ENCODE measurements around the gene EMC10.

GRCh38 chr19:50488389-50489194, 12.3 kb downstream of the EMC10 start:
- TF ChIP-seq, protein P1, sequence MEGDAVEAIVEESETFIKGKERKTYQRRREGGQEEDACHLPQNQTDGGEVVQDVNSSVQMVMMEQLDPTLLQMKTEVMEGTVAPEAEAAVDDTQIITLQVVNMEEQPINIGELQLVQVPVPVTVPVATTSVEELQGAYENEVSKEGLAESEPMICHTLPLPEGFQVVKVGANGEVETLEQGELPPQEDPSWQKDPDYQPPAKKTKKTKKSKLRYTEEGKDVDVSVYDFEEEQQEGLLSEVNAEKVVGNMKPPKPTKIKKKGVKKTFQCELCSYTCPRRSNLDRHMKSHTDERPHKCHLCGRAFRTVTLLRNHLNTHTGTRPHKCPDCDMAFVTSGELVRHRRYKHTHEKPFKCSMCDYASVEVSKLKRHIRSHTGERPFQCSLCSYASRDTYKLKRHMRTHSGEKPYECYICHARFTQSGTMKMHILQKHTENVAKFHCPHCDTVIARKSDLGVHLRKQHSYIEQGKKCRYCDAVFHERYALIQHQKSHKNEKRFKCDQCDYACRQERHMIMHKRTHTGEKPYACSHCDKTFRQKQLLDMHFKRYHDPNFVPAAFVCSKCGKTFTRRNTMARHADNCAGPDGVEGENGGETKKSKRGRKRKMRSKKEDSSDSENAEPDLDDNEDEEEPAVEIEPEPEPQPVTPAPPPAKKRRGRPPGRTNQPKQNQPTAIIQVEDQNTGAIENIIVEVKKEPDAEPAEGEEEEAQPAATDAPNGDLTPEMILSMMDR (IDR thresholded peaks at IDR 0.05), result no peak
- TF ChIP-seq POLR2A (IDR thresholded peaks at IDR 0.05), result no peak

Measured in adrenal gland (tissue), 5 donors.